Spinal cord (tissue), 10 donors: Measurements from ENCODE around the gene DNASE2B. TPM values are rescaled to one million over a fixed set of nuclear protein-coding genes. Genes with fewer than 3 reads are reported as not detected.
"Not testable (repeated sequence)": the region's sequence is repeated elsewhere in the genome, so short reads cannot be mapped to it uniquely, and the experiment has no call there.

ENCODE experiments used
- DNase-seq, 6 donors: peaks; one replicate each; pipeline versions ENCODE4 v3.0.0 to v3.0.0-alpha.2; 2013 to 2015; ENCODE audit warnings: low spot score in 6 of 6, low read depth in 4 of 6
- H3K27ac ChIP-seq: one replicate; pipeline ENCODE4 v1.5.1; 2013; ENCODE audit warnings: low read depth, low read length, control low read depth
- H3K27me3 ChIP-seq: one replicate; pipeline ENCODE4 v1.6.1; 2013; ENCODE audit warnings: low read length; ENCODE audit not compliant: control insufficient read depth, insufficient read depth
- H3K36me3 ChIP-seq: one replicate; pipeline ENCODE4 v1.6.1; 2013; ENCODE audit warnings: low read length; ENCODE audit not compliant: control insufficient read depth, insufficient read depth
- H3K4me1 ChIP-seq: one replicate; pipeline ENCODE4 v1.6.1; 2013; ENCODE audit warnings: low read length; ENCODE audit not compliant: control insufficient read depth, insufficient read depth
- H3K4me3 ChIP-seq: one replicate; pipeline ENCODE4 v1.5.1; 2013; ENCODE audit warnings: low read depth, low read length, control low read depth
- H3K9me3 ChIP-seq: one replicate; pipeline ENCODE4 v1.6.1; 2013; ENCODE audit warnings: low read length; ENCODE audit not compliant: control insufficient read depth, insufficient read depth
- WGBS: methylation state at CpG from one replicate; pipeline ENCODE4 v1.1.5; 2013; ENCODE audit warnings: missing lambda C conversion rate; ENCODE audit not compliant: insufficient coverage; 5-methylcytosine and 5-hydroxymethylcytosine counted together
- polyA plus RNA-seq, 2 donors: library from polyadenylated mRNA; unstranded; fragments of 120-200 nt; gene quantifications; one replicate each; pipeline ENCODE4 v1.2.1, GENCODE V29; 2013; ENCODE audit not compliant: insufficient read length in 2 of 2
- total RNA-seq, 2 donors: library from RNA; depleted of rRNA in 1 of 2; stranded (reverse); fragments of 120-200 nt in 1 of 2; fragments of >200 nt in 1 of 2; gene quantifications; one replicate each; pipeline versions ENCODE4 v1.2.3 to v1.2.4, GENCODE V29; 2013 to 2014
- donor health status: healthy.

Gene DNASE2B
- total and polyA plus RNA-seq, 4 donors: 0.17 to 0.68 (median 0.22) TPM; not detected in 1

- Histone ChIP-seq H3K27ac (no peak overlapping the region), H3K4me3 (no peak overlapping the region), H3K4me1 (no peaks in the 10 kb centered on the region), H3K27me3 (no peaks in the 10 kb centered on the region), H3K9me3 (no peaks in the 10 kb centered on the region), H3K36me3 (no peaks in the 10 kb centered on the region)
- WGBS: no CpG with 5 or more reads among the region's 2 CpGs
- DNase-seq: peak in 2 of 6 donors; percentile 15 to 53
Measured at GRCh38 chr1:84442256-84442655, 44.0 kb downstream of the DNASE2B start.

GRCh38 chr1:84442747-84443646, 44.7 kb downstream of the DNASE2B start:
- H3K9me3 ChIP-seq, H3K4me3 ChIP-seq, DNase-seq, H3K4me1 ChIP-seq, H3K27ac ChIP-seq, H3K36me3 ChIP-seq, H3K27me3 ChIP-seq: not testable (repeated sequence)
- WGBS: 80% methylated on average over 5 of the region's 7 CpGs

GRCh38 chr1:84448704-84449103, 50.4 kb downstream of the DNASE2B start:
- WGBS: 100% methylated on average over 1 of the region's 3 CpGs
- H3K27me3 ChIP-seq, H3K36me3 ChIP-seq, H3K9me3 ChIP-seq, H3K4me3 ChIP-seq, DNase-seq, H3K27ac ChIP-seq, H3K4me1 ChIP-seq: not testable (repeated sequence)

- Histone ChIP-seq H3K9me3 (no peaks in the 10 kb centered on the region), H3K4me1 (no peaks in the 10 kb centered on the region), H3K27ac (no peak overlapping the region), H3K4me3 (no peak overlapping the region), H3K27me3 (no peaks in the 10 kb centered on the region), H3K36me3 (no peaks in the 10 kb centered on the region)
- DNase-seq: no peak
- WGBS: no CpG with 5 or more reads among the region's 2 CpGs
Measured at GRCh38 chr1:84450910-84451309, 52.6 kb downstream of the DNASE2B start.

- Histone ChIP-seq H3K4me3 (no peak overlapping the region), H3K4me1 (no peaks in the 10 kb centered on the region), H3K27ac (no peak overlapping the region), H3K36me3 (no peaks in the 10 kb centered on the region), H3K9me3 (no peaks in the 10 kb centered on the region), H3K27me3 (no peaks in the 10 kb centered on the region)
- no peak for DNase-seq
- WGBS: no CpG with 5 or more reads among the region's 3 CpGs
Measured at GRCh38 chr1:84452436-84452835, 54.2 kb downstream of the DNASE2B start.

- Histone ChIP-seq H3K4me3 (no peak overlapping the region), H3K36me3 (no peaks in the 10 kb centered on the region), H3K4me1 (no peaks in the 10 kb centered on the region), H3K27ac (no peak overlapping the region), H3K27me3 (peaks cover 3% of the 10 kb centered on the region), H3K9me3 (no peaks in the 10 kb centered on the region)
- no CpG with 5 or more reads among the region's 1 CpG for WGBS
- DNase-seq: no peak
Measured at GRCh38 chr1:84462118-84462517, 63.8 kb downstream of the DNASE2B start.

Other genes with a start within 250 kb of the DNASE2B start
- gene SAMD13, start 96.8 kb upstream of the DNASE2B start, total RNA-seq: 1 to 10 TPM; 5.7 to 6.5 TPM
- gene SAMD13, start 96.8 kb upstream of the DNASE2B start, polyA plus RNA-seq: 1 to 10 TPM; 4.0 to 6.1 TPM
- 10 to 100 TPM; 31.3 to 37.1 TPM for gene RPF1, start 80.8 kb downstream of the DNASE2B start, total RNA-seq
- 10 to 100 TPM; 25.1 to 29.2 TPM for gene RPF1, start 80.8 kb downstream of the DNASE2B start, polyA plus RNA-seq
- 1 to 10 TPM in 1 of 2 donors, under 1 TPM in 1; 0.99 to 1.8 TPM for gene SPATA1, start 107.9 kb downstream of the DNASE2B start, total RNA-seq
- 1 to 10 TPM in 1 of 2 donors, under 1 TPM in 1; 0.90 to 2.4 TPM for gene SPATA1, start 107.9 kb downstream of the DNASE2B start, polyA plus RNA-seq
- gene GNG5, start 108.1 kb downstream of the DNASE2B start, total RNA-seq: 10 to 100 TPM; 13.6 to 39.5 TPM
- gene GNG5, start 108.1 kb downstream of the DNASE2B start, polyA plus RNA-seq: 10 to 100 TPM; 80.4 to 93.1 TPM
- gene CTBS, start 176.0 kb downstream of the DNASE2B start, total RNA-seq: 10 to 100 TPM in 1 of 2 donors, 1 to 10 TPM in 1; 7.6 to 10.2 TPM
- gene CTBS, start 176.0 kb downstream of the DNASE2B start, polyA plus RNA-seq: 1 to 10 TPM; 4.8 to 6.2 TPM